ENCODE data around the gene THG1L.

Gene THG1L

DNA sequence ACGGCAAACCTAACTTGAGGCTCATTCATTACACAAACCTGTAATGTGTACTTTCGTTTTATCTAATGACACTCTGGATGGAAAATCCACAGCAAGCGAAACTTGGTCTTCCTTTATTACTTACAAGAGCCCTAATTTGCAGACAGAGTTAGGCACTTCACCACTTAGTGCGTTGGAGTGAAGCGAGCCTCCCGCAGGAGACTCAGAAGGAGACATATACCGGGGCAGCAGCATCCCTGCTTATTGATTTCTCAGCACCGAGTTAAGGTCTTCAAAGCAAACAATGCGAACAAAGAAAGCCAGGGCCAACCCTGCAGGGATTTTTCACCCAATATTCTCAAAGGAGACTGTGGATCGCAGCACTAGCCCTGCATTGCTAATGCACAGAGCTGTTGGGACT lies 40.9 kb downstream of the THG1L start:
- no CpG with 5 or more reads among the region's 10 CpGs for WGBS, 2 donors (ENCODE audit: extremely low coverage in 2 of 2, insufficient read length in 2 of 2, insufficient replicate concordance in 1 of 2)

GRCh38 chr5:157778121-157778805 lies 47.0 kb downstream of the THG1L start:
- no peak overlapping the region for H2BK12ac ChIP-seq (ENCODE audit: low read length)
- no peak for DNase-seq (ENCODE audit: low spot score)
- H2BK15ac ChIP-seq (ENCODE audit: low read length): no peak overlapping the region
- peak overlapping the region in 1 of 2 donors; percentile 30 for H3K4me3 ChIP-seq (ENCODE audit: low read length in 2 of 2)
- H3K9me3 ChIP-seq (replicated peaks in 1 of 2; ENCODE audit: control insufficient read depth in 2 of 2, insufficient read depth in 1 of 2, low read depth in 1 of 2, low read length in 2 of 2): peaks cover 0 to 2% of the 10 kb centered on the region in 2 donors
- no peak overlapping the region for H3K4ac ChIP-seq (ENCODE audit: low read length)
- no peak overlapping the region for H2BK5ac ChIP-seq (ENCODE audit: low read length)
- no peaks in the 10 kb centered on the region for H3K27me3 ChIP-seq (ENCODE audit: control insufficient read depth in 3 of 3, insufficient read depth in 3 of 3, low read depth in 1 of 3, low read length in 3 of 3)
- WGBS, 2 donors (ENCODE audit: extremely low coverage in 2 of 2, insufficient read length in 2 of 2, insufficient replicate concordance in 1 of 2): no CpG with 5 or more reads among the region's 8 CpGs
- no peak overlapping the region for H4K8ac ChIP-seq (ENCODE audit: low read depth, low read length)
- no peak overlapping the region for H3K14ac ChIP-seq (ENCODE audit: low read length)
- H3K4me1 ChIP-seq (ENCODE audit: control insufficient read depth in 2 of 2, insufficient read depth in 1 of 2, low read depth in 1 of 2, low read length in 2 of 2): no peaks in the 10 kb centered on the region
- H3K9ac ChIP-seq (ENCODE audit: low read depth, low read length, poor library complexity): no peak overlapping the region
- H3K4me2 ChIP-seq (ENCODE audit: insufficient read depth, low read length, poor library complexity, severe bottlenecking): no peak overlapping the region
- no peak overlapping the region for H3K27ac ChIP-seq (replicated peaks; ENCODE audit: low read length)
- H2AFZ ChIP-seq (ENCODE audit: low read length): no peak overlapping the region
- no peaks in the 10 kb centered on the region for H3K79me1 ChIP-seq (ENCODE audit: low read depth, low read length)
- no peak overlapping the region for H2AK5ac ChIP-seq (ENCODE audit: low read depth, low read length)
- no peak overlapping the region for H3K23ac ChIP-seq (ENCODE audit: low read depth, low read length, poor library complexity)
- no peak overlapping the region for H3K18ac ChIP-seq (ENCODE audit: low read length)
- no peak overlapping the region for H4K91ac ChIP-seq (ENCODE audit: low read depth, low read length, poor library complexity)
- peaks cover 0 to 3% of the 10 kb centered on the region in 2 donors for H3K36me3 ChIP-seq (replicated peaks in 1 of 2; ENCODE audit: control insufficient read depth in 2 of 2, insufficient read depth in 2 of 2, low read length in 2 of 2)
- no peak overlapping the region for H2BK120ac ChIP-seq (ENCODE audit: low read depth, low read length)

More for the DNA sequence above, 40.9 kb downstream of the THG1L start:
- Histone ChIP-seq H3K9me3 (replicated peaks in 1 of 2; ENCODE audit: control insufficient read depth in 2 of 2, insufficient read depth in 1 of 2, low read depth in 1 of 2, low read length in 2 of 2) (no peaks in the 10 kb centered on the region), H4K8ac (ENCODE audit: low read depth, low read length) (no peak overlapping the region), H3K4me3 (ENCODE audit: low read length in 2 of 2) (no peak overlapping the region), H2AK5ac (ENCODE audit: low read depth, low read length) (no peak overlapping the region), H3K36me3 (replicated peaks in 1 of 2; ENCODE audit: control insufficient read depth in 2 of 2, insufficient read depth in 2 of 2, low read length in 2 of 2) (no peaks in the 10 kb centered on the region), H3K4me2 (ENCODE audit: insufficient read depth, low read length, poor library complexity, severe bottlenecking) (no peak overlapping the region), H3K9ac (ENCODE audit: low read depth, low read length, poor library complexity) (no peak overlapping the region), H3K79me1 (ENCODE audit: low read depth, low read length) (no peaks in the 10 kb centered on the region), H4K91ac (ENCODE audit: low read depth, low read length, poor library complexity) (no peak overlapping the region), H2AFZ (ENCODE audit: low read length) (peak overlapping the region; percentile 41), H2BK12ac (ENCODE audit: low read length) (no peak overlapping the region), H3K27ac (replicated peaks; ENCODE audit: low read length) (no peak overlapping the region), H2BK120ac (ENCODE audit: low read depth, low read length) (no peak overlapping the region), H3K27me3 (ENCODE audit: control insufficient read depth in 3 of 3, insufficient read depth in 3 of 3, low read depth in 1 of 3, low read length in 3 of 3) (no peaks in the 10 kb centered on the region), H3K18ac (ENCODE audit: low read length) (no peak overlapping the region), H3K14ac (ENCODE audit: low read length) (no peak overlapping the region), H2BK15ac (ENCODE audit: low read length) (no peak overlapping the region), H3K4me1 (ENCODE audit: control insufficient read depth in 2 of 2, insufficient read depth in 1 of 2, low read depth in 1 of 2, low read length in 2 of 2) (no peaks in the 10 kb centered on the region), H2BK5ac (ENCODE audit: low read length) (no peak overlapping the region), H3K4ac (ENCODE audit: low read length) (no peak overlapping the region), H3K23ac (ENCODE audit: low read depth, low read length, poor library complexity) (no peak overlapping the region)
- DNase-seq (ENCODE audit: low spot score): no peak

DNA sequence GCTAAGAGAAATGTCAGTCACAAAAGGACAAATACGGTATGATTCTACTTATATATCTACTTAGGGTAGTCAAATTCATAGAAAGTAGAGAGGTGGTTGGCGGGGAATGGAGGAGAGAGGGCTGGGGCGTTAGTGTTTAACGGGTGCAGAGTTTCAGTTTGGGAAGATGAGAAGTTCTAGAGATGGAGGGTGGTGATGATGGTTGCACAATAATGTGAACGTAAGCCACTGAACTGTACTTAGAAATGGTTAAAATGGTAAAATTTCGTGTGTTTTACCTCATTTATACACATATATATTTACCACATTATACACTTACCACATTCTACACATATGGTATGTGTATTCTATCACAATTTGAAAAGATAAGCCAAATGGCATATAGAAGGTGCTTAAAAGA lies 48.0 kb downstream of the THG1L start:
- Histone ChIP-seq H3K14ac (ENCODE audit: low read length) (no peak overlapping the region), H3K27me3 (ENCODE audit: control insufficient read depth in 3 of 3, insufficient read depth in 3 of 3, low read depth in 1 of 3, low read length in 3 of 3) (no peaks in the 10 kb centered on the region), H3K23ac (ENCODE audit: low read depth, low read length, poor library complexity) (no peak overlapping the region), H3K18ac (ENCODE audit: low read length) (no peak overlapping the region), H3K79me1 (ENCODE audit: low read depth, low read length) (no peaks in the 10 kb centered on the region), H2BK12ac (ENCODE audit: low read length) (no peak overlapping the region), H2AK5ac (ENCODE audit: low read depth, low read length) (no peak overlapping the region), H3K9me3 (replicated peaks in 1 of 2; ENCODE audit: control insufficient read depth in 2 of 2, insufficient read depth in 1 of 2, low read depth in 1 of 2, low read length in 2 of 2) (peaks cover 0 to 2% of the 10 kb centered on the region in 2 donors), H3K4me2 (ENCODE audit: insufficient read depth, low read length, poor library complexity, severe bottlenecking) (no peak overlapping the region), H2BK15ac (ENCODE audit: low read length) (no peak overlapping the region), H3K4me3 (ENCODE audit: low read length in 2 of 2) (no peak overlapping the region), H2BK5ac (ENCODE audit: low read length) (no peak overlapping the region), H4K8ac (ENCODE audit: low read depth, low read length) (no peak overlapping the region), H4K91ac (ENCODE audit: low read depth, low read length, poor library complexity) (no peak overlapping the region), H3K27ac (replicated peaks; ENCODE audit: low read length) (no peak overlapping the region), H3K9ac (ENCODE audit: low read depth, low read length, poor library complexity) (no peak overlapping the region), H3K4ac (ENCODE audit: low read length) (no peak overlapping the region), H2BK120ac (ENCODE audit: low read depth, low read length) (no peak overlapping the region), H2AFZ (ENCODE audit: low read length) (no peak overlapping the region), H3K36me3 (replicated peaks in 1 of 2; ENCODE audit: control insufficient read depth in 2 of 2, insufficient read depth in 2 of 2, low read length in 2 of 2) (peaks cover 0 to 10% of the 10 kb centered on the region in 2 donors), H3K4me1 (ENCODE audit: control insufficient read depth in 2 of 2, insufficient read depth in 1 of 2, low read depth in 1 of 2, low read length in 2 of 2) (no peaks in the 10 kb centered on the region)
- no peak for DNase-seq (ENCODE audit: low spot score)
- no CpG with 5 or more reads among the region's 6 CpGs for WGBS, 2 donors (ENCODE audit: extremely low coverage in 2 of 2, insufficient read length in 2 of 2, insufficient replicate concordance in 1 of 2)

- no peak overlapping the region for H3K9ac ChIP-seq (ENCODE audit: low read depth, low read length, poor library complexity)
- no peak overlapping the region for H2AFZ ChIP-seq (ENCODE audit: low read length)
- peaks cover 6 to 75% of the 10 kb centered on the region in 2 donors for H3K36me3 ChIP-seq (replicated peaks in 1 of 2; ENCODE audit: control insufficient read depth in 2 of 2, insufficient read depth in 2 of 2, low read length in 2 of 2)
- no peak overlapping the region for H3K4me2 ChIP-seq (ENCODE audit: insufficient read depth, low read length, poor library complexity, severe bottlenecking)
- DNase-seq (ENCODE audit: low spot score): no peak
- H3K4me3 ChIP-seq (ENCODE audit: low read length in 2 of 2): no peak overlapping the region
- no peaks in the 10 kb centered on the region for H3K27me3 ChIP-seq (ENCODE audit: control insufficient read depth in 3 of 3, insufficient read depth in 3 of 3, low read depth in 1 of 3, low read length in 3 of 3)
- no peak overlapping the region for H3K14ac ChIP-seq (ENCODE audit: low read length)
- no peak overlapping the region for H3K18ac ChIP-seq (ENCODE audit: low read length)
- no peak overlapping the region for H2AK5ac ChIP-seq (ENCODE audit: low read depth, low read length)
- no peak overlapping the region for H3K27ac ChIP-seq (replicated peaks; ENCODE audit: low read length)
- no peak overlapping the region for H4K91ac ChIP-seq (ENCODE audit: low read depth, low read length, poor library complexity)
- no peak overlapping the region for H2BK12ac ChIP-seq (ENCODE audit: low read length)
- no peak overlapping the region for H2BK120ac ChIP-seq (ENCODE audit: low read depth, low read length)
- H3K79me1 ChIP-seq (ENCODE audit: low read depth, low read length): no peaks in the 10 kb centered on the region
- no peak overlapping the region for H4K8ac ChIP-seq (ENCODE audit: low read depth, low read length)
- H3K4ac ChIP-seq (ENCODE audit: low read length): no peak overlapping the region
- WGBS, 2 donors (ENCODE audit: extremely low coverage in 2 of 2, insufficient read length in 2 of 2, insufficient replicate concordance in 1 of 2): no CpG with 5 or more reads among the region's 3 CpGs
- H3K23ac ChIP-seq (ENCODE audit: low read depth, low read length, poor library complexity): no peak overlapping the region
- H3K9me3 ChIP-seq (replicated peaks in 1 of 2; ENCODE audit: control insufficient read depth in 2 of 2, insufficient read depth in 1 of 2, low read depth in 1 of 2, low read length in 2 of 2): no peaks in the 10 kb centered on the region
- H2BK15ac ChIP-seq (ENCODE audit: low read length): no peak overlapping the region
- no peaks in the 10 kb centered on the region for H3K4me1 ChIP-seq (ENCODE audit: control insufficient read depth in 2 of 2, insufficient read depth in 1 of 2, low read depth in 1 of 2, low read length in 2 of 2)
- no peak overlapping the region for H2BK5ac ChIP-seq (ENCODE audit: low read length)
These were observed 54.6 kb downstream of the THG1L start for GRCh38 chr5:157785801-157786200.
